ENCODE measurements around the gene ST6GALNAC6.
A peak's percentile ranks its signal among the peaks of the same experiment; 100 is the strongest.

ST6GALNAC6 gene

DNA sequence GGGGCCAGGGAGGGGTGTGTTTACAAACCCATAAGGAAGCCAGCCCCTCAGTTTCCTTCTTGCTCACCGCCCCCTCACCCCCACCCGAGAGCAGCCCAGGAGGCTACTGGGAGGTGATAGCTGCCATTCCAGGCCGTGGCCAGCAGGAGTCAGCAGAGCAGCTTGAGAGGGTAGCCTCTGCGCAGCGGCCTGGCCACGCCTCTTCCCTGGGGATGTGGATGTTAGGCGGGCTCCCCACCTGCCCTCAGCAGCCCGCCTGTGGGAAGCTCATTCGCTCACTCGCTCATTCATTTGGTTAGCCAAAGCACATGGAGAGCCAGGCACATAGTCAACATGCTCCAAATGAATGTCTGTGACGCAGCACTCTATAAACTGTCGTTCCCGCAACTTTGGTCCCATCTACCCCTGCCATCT, 44.3 kb upstream of the ST6GALNAC6 start:
- H3K4me3 ChIP-seq (replicated peaks; ENCODE audit: low read depth, low read length): no peak overlapping the region
- DNase-seq (ENCODE audit: low read depth): peak; percentile 77
- TF ChIP-seq, protein P1, sequence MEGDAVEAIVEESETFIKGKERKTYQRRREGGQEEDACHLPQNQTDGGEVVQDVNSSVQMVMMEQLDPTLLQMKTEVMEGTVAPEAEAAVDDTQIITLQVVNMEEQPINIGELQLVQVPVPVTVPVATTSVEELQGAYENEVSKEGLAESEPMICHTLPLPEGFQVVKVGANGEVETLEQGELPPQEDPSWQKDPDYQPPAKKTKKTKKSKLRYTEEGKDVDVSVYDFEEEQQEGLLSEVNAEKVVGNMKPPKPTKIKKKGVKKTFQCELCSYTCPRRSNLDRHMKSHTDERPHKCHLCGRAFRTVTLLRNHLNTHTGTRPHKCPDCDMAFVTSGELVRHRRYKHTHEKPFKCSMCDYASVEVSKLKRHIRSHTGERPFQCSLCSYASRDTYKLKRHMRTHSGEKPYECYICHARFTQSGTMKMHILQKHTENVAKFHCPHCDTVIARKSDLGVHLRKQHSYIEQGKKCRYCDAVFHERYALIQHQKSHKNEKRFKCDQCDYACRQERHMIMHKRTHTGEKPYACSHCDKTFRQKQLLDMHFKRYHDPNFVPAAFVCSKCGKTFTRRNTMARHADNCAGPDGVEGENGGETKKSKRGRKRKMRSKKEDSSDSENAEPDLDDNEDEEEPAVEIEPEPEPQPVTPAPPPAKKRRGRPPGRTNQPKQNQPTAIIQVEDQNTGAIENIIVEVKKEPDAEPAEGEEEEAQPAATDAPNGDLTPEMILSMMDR (IDR thresholded peaks at IDR 0.05; ENCODE audit: low read length, missing control alignments): peak; percentile 91

DNA sequence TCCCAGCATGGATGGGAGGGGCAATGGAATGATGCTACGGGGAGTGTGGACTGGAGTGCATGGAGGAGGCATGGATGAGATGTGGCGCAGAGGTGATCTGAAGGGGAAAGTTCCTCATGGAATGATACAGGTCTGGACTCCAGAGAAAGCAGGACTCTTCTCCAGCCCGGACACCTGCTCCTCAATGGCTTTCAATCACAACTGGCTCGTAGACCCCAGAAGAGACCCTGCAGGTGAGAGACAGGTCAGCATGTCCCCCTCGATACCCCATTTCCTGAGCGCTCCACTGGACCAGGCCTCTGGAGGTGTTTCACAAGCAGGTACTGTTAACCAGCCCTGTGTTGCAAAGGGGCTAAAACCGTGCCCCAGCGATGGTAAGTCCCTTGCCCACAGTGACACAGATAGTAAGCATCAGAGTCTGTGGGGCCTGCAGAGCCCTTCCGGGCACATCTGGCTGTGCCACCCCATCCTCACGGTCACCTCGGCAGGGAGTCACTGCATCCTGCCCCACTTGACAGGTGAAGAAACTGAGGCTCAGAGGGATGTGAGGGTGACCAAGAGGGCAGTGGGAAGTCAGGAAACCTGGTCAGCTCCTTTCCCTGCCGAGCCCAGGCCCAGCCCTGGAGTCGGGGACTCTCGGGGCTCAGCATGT, 43.7 kb upstream of the ST6GALNAC6 start:
- no peak overlapping the region for H3K4me3 ChIP-seq (replicated peaks; ENCODE audit: low read depth, low read length)
- DNase-seq (ENCODE audit: low read depth): no peak
- TF ChIP-seq, protein P1 (IDR thresholded peaks at IDR 0.05; ENCODE audit: low read length, missing control alignments): no peak

DNA sequence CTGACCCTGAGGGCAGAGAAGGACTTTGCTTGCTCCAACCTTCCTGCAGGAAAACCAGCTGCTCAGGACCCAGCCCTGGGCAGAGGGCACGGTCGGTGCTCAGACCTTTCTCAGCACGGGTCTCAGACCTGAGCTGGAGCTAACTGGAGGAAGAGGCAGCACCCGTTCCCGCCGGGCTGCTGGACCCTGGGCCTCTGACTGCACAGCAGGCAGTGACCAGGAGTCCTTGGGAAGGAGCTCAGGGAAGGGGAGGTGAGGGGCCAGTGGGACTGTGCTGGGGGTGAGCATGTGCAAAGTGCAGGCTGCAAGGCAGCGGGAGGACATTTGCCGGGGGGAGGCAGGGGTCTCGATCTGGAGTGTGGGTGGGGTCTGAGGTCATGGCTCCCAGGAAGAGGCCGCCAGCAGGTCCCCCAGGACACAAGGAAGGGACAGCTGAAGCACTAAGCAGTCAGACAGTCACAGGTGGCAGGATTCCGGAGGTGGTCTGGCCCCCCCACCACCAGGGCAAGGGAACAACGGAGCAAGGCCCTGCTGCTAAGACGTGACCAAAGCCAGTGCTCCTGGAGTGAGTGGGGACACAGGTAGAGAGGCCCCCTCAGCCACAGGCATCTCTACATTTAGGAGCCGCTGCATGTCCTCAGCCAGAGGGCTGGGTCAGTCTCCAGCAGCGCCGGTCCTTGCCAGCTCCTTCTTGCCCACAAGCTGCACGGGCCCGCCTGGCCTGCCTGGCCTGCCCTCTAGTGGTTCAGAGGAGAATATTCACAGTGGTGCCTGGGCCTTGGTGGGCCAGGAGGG, 43.0 kb upstream of the ST6GALNAC6 start:
- DNase-seq (ENCODE audit: low read depth): peak; percentile 73
- TF ChIP-seq, protein P1 (IDR thresholded peaks at IDR 0.05; ENCODE audit: low read length, missing control alignments): peak; percentile 75
- no peak overlapping the region for H3K4me3 ChIP-seq (replicated peaks; ENCODE audit: low read depth, low read length)

DNA sequence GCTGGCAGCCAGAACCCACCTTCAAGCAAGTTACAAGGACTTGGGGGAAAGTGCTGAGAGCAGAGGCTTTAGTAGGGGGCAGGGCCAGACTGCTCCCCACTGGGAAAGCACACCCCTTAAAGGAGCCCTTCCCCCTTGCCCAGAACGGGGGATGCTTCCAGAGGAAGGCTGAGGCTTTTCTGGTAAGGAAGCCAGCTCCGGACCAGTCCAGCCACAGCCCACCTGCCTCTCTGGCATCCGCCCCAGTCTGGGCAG, 42.5 kb upstream of the ST6GALNAC6 start:
- TF ChIP-seq, protein P1 (IDR thresholded peaks at IDR 0.05; ENCODE audit: low read length, missing control alignments): no peak
- no peak for DNase-seq (ENCODE audit: low read depth)
- no peak overlapping the region for H3K4me3 ChIP-seq (replicated peaks; ENCODE audit: low read depth, low read length)

DNA sequence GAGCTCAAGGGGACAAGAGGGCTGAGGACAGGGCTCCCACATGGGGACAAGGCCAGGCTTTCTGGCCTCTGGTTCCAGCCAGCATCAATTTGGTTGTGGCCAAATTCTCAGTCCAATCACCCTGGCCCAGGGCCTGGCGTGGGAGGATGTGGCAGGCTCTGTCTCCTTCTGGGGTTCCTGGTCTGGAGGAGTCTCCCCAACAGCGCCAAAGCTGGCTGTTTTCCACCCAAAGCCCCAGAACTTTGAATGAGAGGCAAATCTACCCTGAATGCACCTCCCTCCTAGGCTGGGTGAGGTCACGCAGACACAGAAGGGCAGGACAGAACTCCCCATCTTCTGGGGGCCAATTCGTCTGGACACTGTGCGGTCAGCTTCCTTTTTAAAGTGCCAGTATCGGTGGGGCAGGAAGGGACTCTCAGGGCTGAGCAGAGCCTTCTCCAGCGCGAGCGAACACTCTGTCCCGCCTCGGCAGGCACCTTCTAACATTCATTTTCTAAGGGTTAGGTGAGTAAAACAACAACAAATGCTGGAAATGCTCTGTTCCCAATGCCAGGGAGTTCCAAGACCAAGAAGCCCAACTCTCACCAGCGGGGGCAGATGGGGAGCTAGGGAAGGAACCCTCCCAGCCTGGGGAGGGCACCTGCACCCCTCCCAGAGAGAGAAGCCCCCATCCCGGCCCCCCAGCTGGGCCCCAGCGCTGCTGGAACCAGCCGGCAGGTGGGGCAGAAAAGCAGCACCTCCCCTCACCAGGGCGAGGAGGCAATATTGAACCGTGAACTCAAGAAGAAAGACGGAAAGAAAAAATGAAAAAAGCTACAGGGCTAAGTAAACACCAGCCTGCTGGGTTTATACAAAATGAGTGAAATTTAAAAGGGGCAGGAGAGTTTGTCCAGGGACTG, 41.9 kb upstream of the ST6GALNAC6 start:
- H3K4me3 ChIP-seq (replicated peaks; ENCODE audit: low read depth, low read length): no peak overlapping the region
- TF ChIP-seq, protein P1 (IDR thresholded peaks at IDR 0.05; ENCODE audit: low read length, missing control alignments): no peak
- no peak for DNase-seq (ENCODE audit: low read depth)

DNA sequence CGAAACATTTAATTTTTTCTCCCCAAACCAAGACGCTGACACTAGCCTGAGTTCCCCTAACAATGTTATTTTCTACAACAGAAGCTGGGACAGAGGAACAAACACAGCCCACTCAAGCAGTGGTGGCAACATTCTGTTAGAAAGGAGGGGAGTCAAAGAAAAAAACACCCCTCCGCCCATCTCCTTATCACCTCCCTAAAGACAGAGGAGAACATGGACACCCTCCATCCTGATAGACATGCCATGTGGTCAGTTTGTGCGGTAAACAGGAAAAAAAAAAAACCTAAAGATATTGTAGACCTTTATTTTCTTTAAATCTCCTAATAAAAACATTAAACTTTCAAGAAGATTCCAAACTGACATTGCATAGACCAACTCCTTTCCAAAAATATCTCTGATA, 41.2 kb upstream of the ST6GALNAC6 start:
- no peak overlapping the region for H3K4me3 ChIP-seq (replicated peaks; ENCODE audit: low read depth, low read length)
- TF ChIP-seq, protein P1 (IDR thresholded peaks at IDR 0.05; ENCODE audit: low read length, missing control alignments): no peak
- DNase-seq (ENCODE audit: low read depth): no peak
